GM12878 (cell line): Measurements from ENCODE around the gene CWC25. TPM values are rescaled to one million over a fixed set of nuclear protein-coding genes. Genes with fewer than 3 reads are reported as not detected.

Source experiments
- ATAC-seq: fragments of 200-7000 bp; cut with Tn5 transposase; 3 replicates; pipeline ENCODE4 v1.9.1; 2020; ENCODE audit warnings: mild to moderate bottlenecking, moderate library complexity
- BruUV-seq: library from RNA; stranded (reverse); fragments of 400-500 nt; replicated peaks from 2 replicates; lab custom pipeline; 2021; lab: Mats Ljungman, UMichigan
- CTCF ChIA-PET: fragments of 300-600 bp; sonication (Branson Sonifier 250); formaldehyde crosslinking; extraction: SDS; loops from one replicate; lab custom pipeline; 2021; ENCODE audit warnings: inconsistent platforms; lab: Yijun Ruan, JAX
- POLR2A ChIA-PET: fragments of 350-600 bp; formaldehyde crosslinking; extraction: SDS; loops from one replicate; lab custom pipeline; 2021; ENCODE audit warnings: inconsistent platforms; lab: Charles Lee
- RAD21 ChIA-PET: fragments of 300-600 bp; sonication (Branson Sonifier 250); formaldehyde crosslinking; loops from one replicate; lab custom pipeline; 2023; ENCODE audit warnings: antibody characterized with exemption; ENCODE audit not compliant: unreplicated experiment; lab: Charles Lee
- SMC1A ChIA-PET: fragments of 300-600 bp; sonication (Branson Sonifier 250); formaldehyde crosslinking; loops from one replicate; lab custom pipeline; 2023; ENCODE audit not compliant: unreplicated experiment, uncharacterized antibody; lab: Charles Lee
- DNase-seq: peaks from one replicate; pipeline ENCODE4 v3.0.0-alpha.2; 2011; ENCODE audit warnings: low read depth, low spot score
- FAIRE-seq: peaks from 3 replicates; lab custom pipeline; 2011; peaks lifted over from hg19 to GRCh38; lab: Jason Lieb, UNC
- H2AFZ ChIP-seq: 2 replicates; pipeline ENCODE4 v1.6.0; 2011; ENCODE audit warnings: low read depth, low read length, control low read depth; ENCODE audit not compliant: control insufficient read depth
- H3K27ac ChIP-seq: 2 replicates; pipeline ENCODE4 v1.5.1; 2011; ENCODE audit warnings: control low read depth; ENCODE audit not compliant: control insufficient read depth, insufficient read depth
- H3K27me3 ChIP-seq, 2 experiments: replicated peaks in 1 of 2; 2 replicates each; pipeline versions ENCODE4 v1.6.0 to v1.6.1; 2011; ENCODE audit warnings: low read length in 1 of 2; ENCODE audit not compliant: control insufficient read depth in 2 of 2, insufficient read depth in 2 of 2
- H3K36me3 ChIP-seq, 2 experiments: 2 replicates each; pipeline ENCODE4 v1.5.1; 2011; ENCODE audit warnings: low read length in 1 of 2; ENCODE audit not compliant: control insufficient read depth in 2 of 2, insufficient read depth in 2 of 2
- H3K4me1 ChIP-seq: 2 replicates; pipeline ENCODE4 v1.6.1; 2011; ENCODE audit warnings: mild to moderate bottlenecking, low read length, moderate library complexity, mixed read lengths; ENCODE audit not compliant: control insufficient read depth, insufficient read depth
- H3K4me2 ChIP-seq: 2 replicates; pipeline ENCODE4 v1.6.0; 2011; ENCODE audit warnings: control low read depth; ENCODE audit not compliant: control insufficient read depth, insufficient read depth
- H3K4me3 ChIP-seq: fragments of 200-600 bp; sonication (generic); 2 replicates; pipeline ENCODE4 v1.5.1; 2016
- H3K79me2 ChIP-seq: 2 replicates; pipeline ENCODE4 v1.6.0; 2011; ENCODE audit warnings: low read length; ENCODE audit not compliant: control insufficient read depth, insufficient read depth
- H3K9ac ChIP-seq: 2 replicates; pipeline ENCODE4 v1.8.0; 2011; ENCODE audit warnings: low read length, control low read depth, mixed read lengths; ENCODE audit not compliant: control insufficient read depth, insufficient read depth
- H3K9me3 ChIP-seq: replicated peaks from 3 replicates; pipeline ENCODE4 v1.5.1; 2011; ENCODE audit warnings: mild to moderate bottlenecking, low read length; ENCODE audit not compliant: control insufficient read depth, insufficient read depth
- H4K20me1 ChIP-seq: 2 replicates; pipeline ENCODE4 v1.6.0; 2011; ENCODE audit not compliant: control insufficient read depth, insufficient read depth
- BACH1 ChIP-seq: fragments of 450-650 bp; IDR thresholded peaks from 2 replicates; pipeline ENCODE4 v1.6.1; 2017; ENCODE audit warnings: mild to moderate bottlenecking, borderline replicate concordance
- BCLAF1 ChIP-seq: fragments of 450-650 bp; IDR thresholded peaks from 2 replicates; pipeline ENCODE4 v1.6.1; 2017; ENCODE audit warnings: antibody characterized with exemption, mild to moderate bottlenecking, moderate library complexity
- CEBPB ChIP-seq, 2 experiments: fragments of 150-350 bp in 1 of 2; IDR thresholded peaks; 2 replicates each; pipeline ENCODE4 v1.6.1; 2012 to 2014; ENCODE audit warnings: low read depth in 2 of 2, low read length in 2 of 2, borderline replicate concordance in 1 of 2, inconsistent platforms in 1 of 2
- EP300 ChIP-seq, 2 experiments: fragments of 150-350 bp in 1 of 2; IDR thresholded peaks; 2 replicates each; pipeline ENCODE4 v1.6.1; 2011 to 2012; ENCODE audit warnings: low read depth in 2 of 2, low read length in 2 of 2, borderline replicate concordance in 1 of 2, improper control_type of control experiment in 1 of 2, inconsistent platforms in 1 of 2; ENCODE audit not compliant: control insufficient read depth in 1 of 2
- MEF2B ChIP-seq: fragments of 450-650 bp; IDR thresholded peaks from 2 replicates; pipeline ENCODE4 v1.6.1; 2018; ENCODE audit warnings: mild to moderate bottlenecking, moderate library complexity; ENCODE audit not compliant: partially characterized antibody, poor library complexity, severe bottlenecking
- PAX8 ChIP-seq: fragments of 450-650 bp; IDR thresholded peaks from 2 replicates; pipeline ENCODE4 v1.6.1; 2017; ENCODE audit warnings: mild to moderate bottlenecking, moderate library complexity
- PML ChIP-seq: IDR thresholded peaks from 2 replicates; pipeline ENCODE4 v1.6.1; 2012; ENCODE audit warnings: low read length, inconsistent platforms
- POLR2AphosphoS2 ChIP-seq: IDR thresholded peaks from 2 replicates; pipeline ENCODE4 v1.6.1; 2011; ENCODE audit warnings: low read depth, mild to moderate bottlenecking, low read length, improper control_type of control experiment, moderate library complexity
- POU2F2 ChIP-seq: IDR thresholded peaks from 3 replicates; pipeline ENCODE4 v1.6.1; 2011; ENCODE audit warnings: low read depth, mild to moderate bottlenecking, low read length, borderline replicate concordance
- STAT3 ChIP-seq: IDR thresholded peaks from 2 replicates; pipeline ENCODE4 v1.6.1; 2011; ENCODE audit warnings: low read depth, low read length, improper control_type of control experiment
- TARDBP ChIP-seq: IDR thresholded peaks from 2 replicates; pipeline ENCODE4 v1.6.1; 2016; ENCODE audit warnings: borderline replicate concordance
- TCF3 ChIP-seq: IDR thresholded peaks from 2 replicates; pipeline ENCODE4 v1.6.1; 2012; ENCODE audit warnings: low read depth, mild to moderate bottlenecking, low read length, borderline replicate concordance; ENCODE audit not compliant: insufficient read depth
- YBX1 ChIP-seq: fragments of 450-650 bp; IDR thresholded peaks from 2 replicates; pipeline ENCODE4 v1.6.1; 2016; ENCODE audit warnings: antibody characterized with exemption
- ZNF207 ChIP-seq: fragments of 450-650 bp; IDR thresholded peaks from 2 replicates; pipeline ENCODE4 v1.6.1; 2014; ENCODE audit warnings: antibody characterized with exemption, mild to moderate bottlenecking, borderline replicate concordance
- ZNF274 ChIP-seq: IDR thresholded peaks from one replicate; pipeline ENCODE4 v1.8.0; 2011; ENCODE audit not compliant: insufficient read length, insufficient read depth
- WGBS: methylation state at CpG from one replicate; pipeline ENCODE4 v1.1.6; 2016; ENCODE audit warnings: low lambda C conversion rate; ENCODE audit not compliant: insufficient replicate concordance, insufficient coverage; ENCODE audit errors: missing lambda C conversion rate; 5-methylcytosine and 5-hydroxymethylcytosine counted together
- in situ Hi-C: fragments of 300-500 bp; cut with MboI; formaldehyde crosslinking; loops from 9 replicates; pipeline ENCODE4 v1.14.3; 2018; ENCODE audit warnings: mixed read lengths
- intact Hi-C: fragments of 100-400 bp; cut with micrococcal nuclease; formaldehyde crosslinking; loops from one replicate; pipeline ENCODE4 v1.14.2; 2022; ENCODE audit not compliant: unreplicated experiment
- polyA plus RNA-seq, 11 experiments: library from polyadenylated mRNA; depleted of rRNA in 4 of 11; unstranded in 6 of 11; stranded (reverse) in 5 of 11; fragments of >200 nt; fragmentation: Nextera tagmentation in 4 of 11; fragmentation: Illumina TruSeq in 1 of 11; extraction: Ambion mirVana in 4 of 11; extraction: Trizol in 1 of 11; gene quantifications; 1 replicate in 1 of 11; 2 replicates in 10 of 11; pipeline versions ENCODE4 v1.2.1 to v1.2.3, GENCODE V29; 2011 to 2016; ENCODE audit warnings: inconsistent platforms in 2 of 11, missing spikeins in 2 of 11, low read depth in 1 of 11
- total RNA-seq, 4 experiments: library from RNA; depleted of rRNA in 3 of 4; stranded (reverse); fragments of >200 nt in 3 of 4; fragmentation: Illumina TruSeq in 1 of 4; extraction: Trizol in 1 of 4; gene quantifications; 2 replicates each; pipeline versions ENCODE4 v1.2.1 to v1.2.3, GENCODE V29; 2013 to 2021
- TF ChIP-seq, protein P1 (sequence below): fragments of 450-650 bp; IDR thresholded peaks from 2 replicates; pipeline ENCODE4 v1.6.1; 2016; ENCODE audit warnings: mild to moderate bottlenecking, moderate library complexity, borderline replicate concordance

CWC25 gene
- total and polyA plus RNA-seq, 10 of the 15 experiments (the other 5 are each of a cell fraction or from before 2014, with no cell fraction given): 14.7 to 29.7 (median 22.9) TPM

- intact Hi-C loops: loop anchor here (10.0 kb wide), 1 partner anchor 135 kb away; the partner anchor contains the start of gene EPOP
- H3K36me3 ChIP-seq: peaks cover 16 to 30% of the 10 kb centered on the region in 2 experiments
Measured at GRCh38 chr17:38809828-38810227, 15.3 kb downstream of the CWC25 start.

More at GRCh38 chr17:38809828-38810227, 15.3 kb downstream of the CWC25 start:
- no peak for TF ChIP-seq CEBPB (IDR thresholded peaks at IDR 0.05; ENCODE audit: borderline replicate concordance in 1 of 2, low read depth in 2 of 2, low read length in 2 of 2)
- TF ChIP-seq, protein P1, sequence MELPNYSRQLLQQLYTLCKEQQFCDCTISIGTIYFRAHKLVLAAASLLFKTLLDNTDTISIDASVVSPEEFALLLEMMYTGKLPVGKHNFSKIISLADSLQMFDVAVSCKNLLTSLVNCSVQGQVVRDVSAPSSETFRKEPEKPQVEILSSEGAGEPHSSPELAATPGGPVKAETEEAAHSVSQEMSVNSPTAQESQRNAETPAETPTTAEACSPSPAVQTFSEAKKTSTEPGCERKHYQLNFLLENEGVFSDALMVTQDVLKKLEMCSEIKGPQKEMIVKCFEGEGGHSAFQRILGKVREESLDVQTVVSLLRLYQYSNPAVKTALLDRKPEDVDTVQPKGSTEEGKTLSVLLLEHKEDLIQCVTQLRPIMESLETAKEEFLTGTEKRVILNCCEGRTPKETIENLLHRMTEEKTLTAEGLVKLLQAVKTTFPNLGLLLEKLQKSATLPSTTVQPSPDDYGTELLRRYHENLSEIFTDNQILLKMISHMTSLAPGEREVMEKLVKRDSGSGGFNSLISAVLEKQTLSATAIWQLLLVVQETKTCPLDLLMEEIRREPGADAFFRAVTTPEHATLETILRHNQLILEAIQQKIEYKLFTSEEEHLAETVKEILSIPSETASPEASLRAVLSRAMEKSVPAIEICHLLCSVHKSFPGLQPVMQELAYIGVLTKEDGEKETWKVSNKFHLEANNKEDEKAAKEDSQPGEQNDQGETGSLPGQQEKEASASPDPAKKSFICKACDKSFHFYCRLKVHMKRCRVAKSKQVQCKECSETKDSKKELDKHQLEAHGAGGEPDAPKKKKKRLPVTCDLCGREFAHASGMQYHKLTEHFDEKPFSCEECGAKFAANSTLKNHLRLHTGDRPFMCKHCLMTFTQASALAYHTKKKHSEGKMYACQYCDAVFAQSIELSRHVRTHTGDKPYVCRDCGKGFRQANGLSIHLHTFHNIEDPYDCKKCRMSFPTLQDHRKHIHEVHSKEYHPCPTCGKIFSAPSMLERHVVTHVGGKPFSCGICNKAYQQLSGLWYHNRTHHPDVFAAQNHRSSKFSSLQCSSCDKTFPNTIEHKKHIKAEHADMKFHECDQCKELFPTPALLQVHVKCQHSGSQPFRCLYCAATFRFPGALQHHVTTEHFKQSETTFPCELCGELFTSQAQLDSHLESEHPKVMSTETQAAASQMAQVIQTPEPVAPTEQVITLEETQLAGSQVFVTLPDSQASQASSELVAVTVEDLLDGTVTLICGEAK: no peak
- no peak for TF ChIP-seq MEF2B
- no peak for TF ChIP-seq PML
- no peak for TF ChIP-seq TCF3
- no peak for TF ChIP-seq POU2F2
- no peak for TF ChIP-seq BCLAF1
- TF ChIP-seq YBX1: no peak
- TF ChIP-seq TARDBP: no peak
- TF ChIP-seq POLR2AphosphoS2: no peak
- no peak for TF ChIP-seq STAT3
- no peak for TF ChIP-seq ZNF274
- TF ChIP-seq BACH1: no peak
- TF ChIP-seq ZNF207: no peak
- TF ChIP-seq EP300 (IDR thresholded peaks at IDR 0.05; ENCODE audit: borderline replicate concordance in 1 of 2, control insufficient read depth in 1 of 2, low read depth in 2 of 2, low read length in 2 of 2): no peak
- TF ChIP-seq PAX8: no peak
- ATAC-seq: no peak
- DNase-seq: no peak
- Histone ChIP-seq H2AFZ (no peak overlapping the region), H3K79me2 (no peaks in the 10 kb centered on the region), H3K9me3 (no peaks in the 10 kb centered on the region), H3K4me3 (no peak overlapping the region), H4K20me1 (no peaks in the 10 kb centered on the region), H3K27me3 (no peaks in the 10 kb centered on the region), H3K4me2 (no peak overlapping the region), H3K4me1 (peaks cover 7% of the 10 kb centered on the region; the same call in 1 of the 2 replicates), H3K27ac (no peak overlapping the region), H3K9ac (no peak overlapping the region)
- 92% methylated on average over 7 of the region's 7 CpGs for WGBS
- in situ Hi-C loops: no loop called here
- SMC1A ChIA-PET: interaction anchor here (0.9 kb wide), 1 partner anchor 14 kb away, joined by 3 read pairs; no protein-coding TSS in a partner anchor
- FAIRE-seq: no peak
- no TSS peak for BruUV-seq
- CTCF ChIA-PET: no interaction called here
- RAD21 ChIA-PET: no interaction called here
- POLR2A ChIA-PET: no interaction called here
